ACC112 (cell line): Measurements from ENCODE around the gene RPL11.
"Not testable (repeated sequence)": the region's sequence is repeated elsewhere in the genome, so short reads cannot be mapped to it uniquely, and the experiment has no call there.

Experiments
- H2AFZ ChIP-seq: fragments of 200-600 bp; sonication (generic); one replicate; pipeline ENCODE4 v1.6.0; 2017; ENCODE audit warnings: antibody characterized with exemption, low read length; ENCODE audit not compliant: unreplicated experiment
- H3K27ac ChIP-seq: fragments of 200-600 bp; sonication (generic); 2 replicates; pipeline ENCODE4 v1.5.1; 2014; ENCODE audit warnings: low read depth, mild to moderate bottlenecking, antibody characterized with exemption, low read length, moderate library complexity
- H3K27me3 ChIP-seq: fragments of 200-600 bp; sonication (generic); 2 replicates; pipeline ENCODE4 v1.6.1; 2014; ENCODE audit warnings: mild to moderate bottlenecking, antibody characterized with exemption, low read length, moderate library complexity, mixed read lengths; ENCODE audit not compliant: insufficient read depth
- H3K36me3 ChIP-seq: fragments of 200-600 bp; sonication (generic); 2 replicates; pipeline ENCODE4 v1.6.1; 2016; ENCODE audit warnings: mild to moderate bottlenecking, antibody characterized with exemption, low read length, moderate library complexity, mixed read lengths; ENCODE audit not compliant: insufficient read depth
- H3K4me1 ChIP-seq: fragments of 200-600 bp; sonication (generic); one replicate; pipeline ENCODE4 v1.6.1; 2016; ENCODE audit warnings: low read length, mixed read lengths; ENCODE audit not compliant: insufficient read depth, unreplicated experiment, control insufficient read depth
- H3K4me3 ChIP-seq: fragments of 200-600 bp; sonication (generic); 2 replicates; pipeline ENCODE4 v1.5.1; 2014; ENCODE audit warnings: mild to moderate bottlenecking, low read depth, low read length
- H3K79me2 ChIP-seq: fragments of 200-600 bp; sonication (generic); one replicate; pipeline ENCODE4 v1.6.0; 2016; ENCODE audit warnings: low read length; ENCODE audit not compliant: control insufficient read depth, unreplicated experiment, insufficient read depth

The RPL11 gene

DNA sequence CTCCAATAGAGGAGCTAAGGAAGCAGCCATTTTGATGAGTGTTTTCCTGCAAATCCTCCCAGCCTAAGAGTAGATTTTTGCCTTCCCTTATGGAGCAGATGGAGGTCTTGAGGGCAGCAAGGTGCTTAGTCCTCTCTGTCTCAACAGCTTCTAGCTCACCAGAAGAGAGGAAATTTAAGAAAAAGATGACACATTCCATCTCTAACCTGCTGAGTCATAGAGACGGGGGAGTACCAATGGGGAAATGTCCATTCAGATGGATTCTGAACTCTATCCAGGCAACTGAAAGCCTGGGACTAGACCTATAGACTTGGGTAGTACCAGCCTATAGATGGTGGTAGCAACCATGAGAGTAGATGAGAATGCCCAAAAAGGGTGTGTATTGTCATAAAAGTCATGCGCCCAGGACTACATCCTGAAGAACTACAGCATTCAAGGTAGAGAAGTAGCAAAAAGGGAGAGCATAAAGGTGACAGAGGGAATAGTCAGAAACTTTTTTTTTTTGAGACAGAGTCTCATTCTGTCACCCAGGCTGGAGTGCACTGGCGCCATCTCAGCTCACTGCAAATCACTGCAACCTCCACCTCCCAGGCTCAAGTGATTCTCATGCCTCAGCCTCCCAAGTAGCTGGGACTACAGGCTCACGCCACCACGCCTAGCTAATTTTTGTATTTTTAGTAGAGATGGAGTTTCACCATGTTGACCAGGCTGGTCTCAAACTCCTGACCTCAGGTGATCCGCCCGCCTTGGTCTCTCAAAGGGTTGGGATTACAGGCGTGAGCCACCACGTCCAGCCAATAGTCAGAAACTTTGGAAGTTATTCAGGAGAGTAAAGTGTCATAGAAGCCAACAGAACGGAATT lies 41.0 kb downstream of the RPL11 start:
- H3K4me3 ChIP-seq: no peak overlapping the region
- no peaks in the 10 kb centered on the region for H3K79me2 ChIP-seq
- no peaks in the 10 kb centered on the region for H3K27me3 ChIP-seq
- H2AFZ ChIP-seq: no peak overlapping the region
- H3K27ac ChIP-seq: peak overlapping the region; percentile 45; the same call in 1 of the 2 replicates
- H3K4me1 ChIP-seq: peaks cover 8% of the 10 kb centered on the region
- H3K36me3 ChIP-seq: no peaks in the 10 kb centered on the region

DNA sequence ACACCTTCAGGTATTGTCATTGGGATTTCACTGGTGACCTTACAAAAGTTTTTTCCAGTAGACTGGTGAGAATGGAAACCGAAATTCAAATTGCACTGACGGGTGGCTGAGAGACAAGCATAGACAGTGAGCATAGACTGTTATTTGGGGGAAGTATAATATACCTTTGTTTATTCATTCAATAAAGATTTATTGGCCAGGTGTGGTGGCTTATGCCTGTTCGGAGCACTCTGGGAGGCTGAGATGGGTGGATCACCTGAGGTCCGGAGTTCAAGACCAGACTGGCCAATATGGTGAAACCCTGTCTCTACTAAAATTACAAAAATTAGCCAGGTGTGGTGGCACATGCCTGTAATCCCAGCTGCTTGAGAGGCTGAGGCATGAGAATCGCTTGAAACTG lies 41.7 kb downstream of the RPL11 start:
- H3K4me1 ChIP-seq, H2AFZ ChIP-seq, H3K4me3 ChIP-seq, H3K36me3 ChIP-seq, H3K27ac ChIP-seq, H3K79me2 ChIP-seq, H3K27me3 ChIP-seq: not testable (repeated sequence)

DNA sequence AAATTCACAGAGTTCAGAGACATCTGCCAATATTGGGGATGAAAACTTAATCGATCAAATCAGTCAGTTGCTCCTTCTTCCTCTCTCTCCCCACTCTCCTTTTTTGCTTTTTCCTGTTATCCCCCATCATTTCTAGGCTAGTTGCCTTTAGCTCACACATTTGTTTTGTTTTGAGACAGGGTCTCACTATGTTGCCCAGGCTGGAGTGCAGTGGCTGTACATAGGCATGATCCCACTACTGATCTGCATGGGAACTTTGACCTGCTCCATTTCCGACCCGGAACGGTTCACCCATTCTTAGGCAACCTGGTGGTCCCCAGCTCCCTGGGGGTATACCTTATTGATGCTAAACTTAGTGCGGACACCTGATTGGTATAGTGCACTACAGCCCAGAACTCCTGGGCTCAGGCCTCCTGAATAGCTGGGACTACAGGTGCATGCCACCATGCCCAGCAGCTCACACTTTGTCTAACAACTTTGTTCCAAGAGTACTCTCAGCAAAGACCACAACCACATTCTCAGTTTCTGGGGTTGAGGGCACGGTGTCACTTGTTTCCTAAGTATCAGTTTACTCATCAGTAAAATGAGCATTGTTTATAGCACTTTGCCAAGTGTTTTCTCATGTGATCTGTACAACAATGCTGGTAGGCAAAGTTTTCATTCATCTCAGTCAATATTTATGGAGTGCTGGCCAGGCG lies 45.0 kb downstream of the RPL11 start:
- Histone ChIP-seq H3K79me2 (no peaks in the 10 kb centered on the region), H3K4me3 (no peak overlapping the region), H2AFZ (no peak overlapping the region), H3K4me1 (peaks cover 8% of the 10 kb centered on the region), H3K27ac (no peak overlapping the region), H3K27me3 (no peaks in the 10 kb centered on the region), H3K36me3 (no peaks in the 10 kb centered on the region)

DNA sequence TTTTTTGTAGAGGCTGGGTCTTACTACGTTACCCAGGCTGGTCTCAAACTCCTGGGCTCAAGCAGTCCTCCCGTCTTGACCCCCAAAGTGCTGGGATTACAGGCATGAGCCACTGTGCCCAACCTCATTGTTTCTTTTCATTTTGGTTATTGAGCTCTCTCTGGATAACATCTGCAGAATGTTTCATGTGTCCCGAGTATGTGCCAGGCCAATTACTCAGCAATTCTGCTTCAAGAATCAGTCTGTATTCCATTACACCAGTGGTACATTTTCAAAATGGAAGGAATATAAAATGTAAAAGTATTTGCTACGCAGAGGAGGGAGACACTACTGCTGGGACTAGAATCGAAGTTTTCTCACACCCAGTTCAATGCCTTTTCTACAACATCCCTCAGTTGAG lies 50.0 kb downstream of the RPL11 start:
- no peak overlapping the region for H2AFZ ChIP-seq
- H3K27ac ChIP-seq: no peak overlapping the region
- peaks cover 32% of the 10 kb centered on the region for H3K79me2 ChIP-seq
- no peaks in the 10 kb centered on the region for H3K36me3 ChIP-seq
- H3K4me3 ChIP-seq: no peak overlapping the region
- H3K4me1 ChIP-seq: peaks cover 19% of the 10 kb centered on the region
- no peaks in the 10 kb centered on the region for H3K27me3 ChIP-seq

DNA sequence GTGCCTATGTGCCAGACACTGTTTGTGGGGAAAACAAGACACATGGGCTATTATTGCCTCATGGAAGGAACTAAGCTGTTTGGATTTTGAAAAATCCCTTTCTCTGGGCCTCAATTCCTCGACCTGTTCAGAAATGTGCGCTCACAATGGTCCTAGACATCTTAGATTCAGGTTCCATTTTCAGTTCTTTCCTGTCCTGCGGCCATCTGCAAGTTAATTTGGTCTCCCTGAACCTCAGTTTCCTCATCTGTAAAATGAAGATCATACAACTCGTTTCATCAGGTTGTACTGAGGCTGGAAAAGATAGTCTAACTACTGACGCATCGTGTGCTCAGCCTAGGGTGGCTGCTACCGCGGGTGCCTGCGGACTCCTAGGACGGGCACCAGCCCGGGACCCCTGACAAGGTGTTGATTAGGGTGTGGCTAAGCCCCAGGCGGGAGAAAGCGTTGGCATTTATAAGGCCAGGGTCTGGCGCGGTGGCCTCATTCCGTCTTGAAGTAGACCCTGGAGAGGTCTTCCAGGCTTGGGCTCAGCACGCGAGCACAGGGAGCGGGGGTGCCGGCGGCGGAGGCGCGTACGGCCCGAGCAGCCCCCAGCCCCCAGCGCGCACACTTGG lies 51.2 kb downstream of the RPL11 start:
- peak overlapping the region; percentile 92 for H3K4me3 ChIP-seq
- H3K36me3 ChIP-seq: no peaks in the 10 kb centered on the region
- H3K79me2 ChIP-seq: peaks cover 44% of the 10 kb centered on the region
- H3K27ac ChIP-seq: peak overlapping the region; percentile 33
- H3K4me1 ChIP-seq: peaks cover 25% of the 10 kb centered on the region
- peak overlapping the region; percentile 99 for H2AFZ ChIP-seq
- no peaks in the 10 kb centered on the region for H3K27me3 ChIP-seq

DNA sequence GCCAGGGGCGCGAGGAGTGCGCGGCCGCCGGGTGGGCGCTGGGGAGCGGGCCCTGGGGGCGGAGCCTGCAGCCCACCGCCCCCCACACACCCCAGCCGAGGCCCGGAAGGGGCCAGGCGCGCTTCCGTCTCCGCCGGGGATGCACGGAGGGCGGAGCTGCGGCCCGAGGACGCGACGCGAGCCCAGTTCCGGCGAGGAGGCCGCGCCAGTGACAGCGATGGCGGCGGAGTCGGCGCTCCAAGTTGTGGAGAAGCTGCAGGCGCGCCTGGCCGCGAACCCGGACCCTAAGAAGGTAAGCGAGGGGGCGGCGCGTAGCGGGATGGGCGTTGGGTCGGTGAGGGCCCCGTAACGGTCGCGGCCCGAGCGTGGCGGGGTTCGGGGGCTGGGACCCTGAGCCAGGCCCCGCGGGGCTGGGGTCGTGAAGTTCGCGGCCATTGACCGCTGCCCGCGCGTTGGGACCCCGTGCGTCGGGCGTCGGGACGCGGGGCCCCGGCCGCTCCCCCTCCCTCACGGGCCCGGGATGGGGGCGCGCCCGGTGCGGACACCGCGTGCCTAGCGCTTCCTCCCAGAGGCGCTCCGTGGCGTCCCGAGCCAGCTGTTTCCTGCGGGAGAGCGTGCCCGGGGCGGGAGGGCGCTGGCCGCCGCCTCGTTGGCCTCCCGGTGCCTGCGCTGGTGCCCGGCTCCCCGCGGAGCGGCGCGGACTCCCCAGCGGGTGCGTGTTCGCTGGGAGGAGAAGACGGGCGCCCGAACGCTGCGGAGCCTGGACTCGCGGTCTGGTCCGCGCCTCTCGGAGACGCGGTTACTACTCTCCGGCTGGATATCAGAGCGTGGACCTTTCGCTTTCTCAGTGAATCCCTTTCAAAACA lies 51.9 kb downstream of the RPL11 start, which contains the start of gene ELOA:
ELOA (plus strand) TSS at position 185 of the 866 bp plus-strand sequence; CDS start at position 218, 33 bp downstream.
- Histone ChIP-seq H3K36me3 (no peaks in the 10 kb centered on the region), H3K4me3 (peak within 1 kb of the TSS; percentile 92), H3K27me3 (no peaks in the 10 kb centered on the region), H2AFZ (peak within 1 kb of the TSS; percentile 99), H3K4me1 (peaks cover 31% of the 10 kb centered on the region), H3K27ac (peak within 1 kb of the TSS; percentile 70), H3K79me2 (peaks cover 52% of the 10 kb centered on the region)

DNA sequence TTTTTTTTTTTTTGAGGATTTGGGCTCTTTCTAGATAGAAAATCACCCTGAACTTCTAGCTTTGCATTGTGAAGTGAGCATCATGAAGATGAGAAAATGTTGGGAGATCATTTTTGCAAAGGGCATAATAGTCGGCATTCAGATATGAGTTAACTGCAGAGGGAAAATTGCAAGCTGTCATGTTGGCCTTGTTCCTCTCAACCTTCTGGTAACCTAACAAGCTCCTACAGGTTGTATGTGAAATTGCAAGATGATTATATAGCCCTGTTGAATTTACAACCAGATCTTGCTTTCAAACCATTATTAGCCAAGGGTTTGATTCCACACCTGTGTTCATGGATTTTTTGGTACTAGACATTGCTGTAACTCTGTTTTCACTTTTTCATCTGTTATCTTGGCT lies 53.9 kb downstream of the RPL11 start:
- Histone ChIP-seq H3K27me3 (no peaks in the 10 kb centered on the region), H3K79me2 (peaks cover 67% of the 10 kb centered on the region), H3K27ac (no peak overlapping the region), H2AFZ (no peak overlapping the region), H3K4me1 (peaks cover 31% of the 10 kb centered on the region), H3K36me3 (peaks cover under 1% of the 10 kb centered on the region; the same call in 1 of the 2 replicates), H3K4me3 (peak overlapping the region; percentile 92)
